IMR-90 (cell line): ENCODE measurements around the gene ZDHHC22. TPM values are rescaled to one million over a fixed set of nuclear protein-coding genes. Genes with fewer than 3 reads are reported as not detected.

ENCODE experiments used
- ATAC-seq: fragments of 200-7000 bp; cut with Tn5 transposase; 2 replicates; pipeline ENCODE4 v1.9.1; 2020; ENCODE audit warnings: low read depth, mild to moderate bottlenecking, moderate library complexity
- BruUV-seq: library from RNA; stranded (reverse); fragments of 400-500 nt; replicated peaks from 2 replicates; lab custom pipeline; 2021; lab: Mats Ljungman, UMichigan
- CTCF ChIA-PET: fragments of 300-600 bp; formaldehyde crosslinking; extraction: SDS; loops from one replicate; lab custom pipeline; 2021; ENCODE audit warnings: antibody characterized with exemption; lab: Yijun Ruan, JAX
- POLR2A ChIA-PET: fragments of 300-600 bp; sonication (Branson Sonifier 250); formaldehyde crosslinking; loops from one replicate; lab custom pipeline; 2022; ENCODE audit warnings: antibody characterized with exemption; ENCODE audit not compliant: unreplicated experiment; lab: Charles Lee
- DNase-seq: peaks from one replicate; pipeline ENCODE4 v3.0.0; 2013
- H2AFZ ChIP-seq: replicated peaks from 2 replicates; pipeline ENCODE3; 2013; ENCODE audit warnings: low read length, mild to moderate bottlenecking; ENCODE audit not compliant: poor library complexity
- H2AK5ac ChIP-seq: 2 replicates; pipeline ENCODE4 v1.6.1; 2013; ENCODE audit warnings: low read depth, low read length, inconsistent platforms
- H2AK9ac ChIP-seq: replicated peaks from 2 replicates; pipeline ENCODE3; 2013; ENCODE audit warnings: mild to moderate bottlenecking, low read depth, low read length, moderate library complexity; ENCODE audit not compliant: poor library complexity
- H2BK120ac ChIP-seq: 2 replicates; pipeline ENCODE4 v1.6.1; 2013; ENCODE audit warnings: low read depth, low read length, inconsistent platforms
- H2BK15ac ChIP-seq: 3 replicates; pipeline ENCODE4 v1.6.1; 2013; ENCODE audit warnings: low read depth, low read length, inconsistent platforms
- H2BK20ac ChIP-seq: 2 replicates; pipeline ENCODE4 v1.6.1; 2013; ENCODE audit warnings: low read depth, mild to moderate bottlenecking, inconsistent platforms, low read length, moderate library complexity
- H2BK5ac ChIP-seq: 2 replicates; pipeline ENCODE4 v1.6.1; 2013; ENCODE audit warnings: mild to moderate bottlenecking, low read depth, low read length, inconsistent platforms; ENCODE audit not compliant: poor library complexity, severe bottlenecking
- H3K14ac ChIP-seq: replicated peaks from 2 replicates; pipeline ENCODE4 v1.6.1; 2013; ENCODE audit warnings: low read depth, low read length, inconsistent platforms
- H3K18ac ChIP-seq: 2 replicates; pipeline ENCODE4 v1.6.1; 2013; ENCODE audit warnings: low read depth, low read length, control low read depth
- H3K23ac ChIP-seq: 2 replicates; pipeline ENCODE4 v1.6.1; 2013; ENCODE audit warnings: low read depth, low read length, inconsistent platforms
- H3K27ac ChIP-seq: 2 replicates; pipeline ENCODE4 v1.5.1; 2013; ENCODE audit warnings: mild to moderate bottlenecking, control low read depth, low read length; ENCODE audit not compliant: insufficient read depth
- H3K27me3 ChIP-seq: 2 replicates; pipeline ENCODE4 v1.6.1; 2013; ENCODE audit warnings: low read length; ENCODE audit not compliant: control insufficient read depth, insufficient read depth
- H3K36me3 ChIP-seq: 2 replicates; pipeline ENCODE4 v1.6.1; 2013; ENCODE audit warnings: low read length, mixed read lengths; ENCODE audit not compliant: control insufficient read depth, insufficient read depth
- H3K4ac ChIP-seq: 2 replicates; pipeline ENCODE4 v1.6.1; 2013; ENCODE audit warnings: low read depth, low read length, inconsistent platforms
- H3K4me1 ChIP-seq: 2 replicates; pipeline ENCODE4 v1.6.1; 2013; ENCODE audit warnings: low read length, mixed read lengths; ENCODE audit not compliant: control insufficient read depth, insufficient read depth
- H3K4me2 ChIP-seq: 2 replicates; pipeline ENCODE4 v1.6.1; 2013; ENCODE audit warnings: low read depth, mild to moderate bottlenecking, control low read depth, low read length, moderate library complexity
- H3K4me3 ChIP-seq: 2 replicates; pipeline ENCODE4 v1.5.1; 2013; ENCODE audit warnings: low read depth, mild to moderate bottlenecking, control low read depth, low read length, moderate library complexity; ENCODE audit not compliant: insufficient read depth
- H3K56ac ChIP-seq: 2 replicates; pipeline ENCODE4 v1.6.1; 2013; ENCODE audit warnings: low read length, inconsistent platforms; ENCODE audit not compliant: insufficient read depth; ENCODE audit errors: extremely low read depth
- H3K79me1 ChIP-seq, 2 experiments: 2 replicates each; pipeline ENCODE4 v1.6.1; 2013; ENCODE audit warnings: low read length in 2 of 2, inconsistent platforms in 1 of 2, low read depth in 1 of 2
- H3K9ac ChIP-seq: 2 replicates; pipeline ENCODE4 v1.6.1; 2013; ENCODE audit warnings: low read depth, low read length, control low read depth
- H3K9me1 ChIP-seq: 2 replicates; pipeline ENCODE4 v1.6.1; 2013; ENCODE audit warnings: low read length, inconsistent platforms; ENCODE audit not compliant: insufficient read depth
- H3K9me3 ChIP-seq: 2 replicates; pipeline ENCODE4 v1.6.1; 2013; ENCODE audit warnings: low read length; ENCODE audit not compliant: control insufficient read depth, insufficient read depth
- H4K20me1 ChIP-seq: 2 replicates; pipeline ENCODE4 v1.6.1; 2013; ENCODE audit warnings: low read length, inconsistent platforms; ENCODE audit not compliant: insufficient read depth
- H4K5ac ChIP-seq: 2 replicates; pipeline ENCODE4 v1.6.1; 2013; ENCODE audit warnings: mild to moderate bottlenecking, low read depth, low read length, control low read depth
- H4K8ac ChIP-seq, 2 experiments: 2 replicates each; pipeline ENCODE4 v1.6.1; 2013; ENCODE audit warnings: low read depth in 2 of 2, low read length in 2 of 2, control low read depth in 1 of 2, inconsistent platforms in 1 of 2
- H4K91ac ChIP-seq: 2 replicates; pipeline ENCODE4 v1.6.1; 2013; ENCODE audit warnings: low read depth, low read length, inconsistent platforms; ENCODE audit not compliant: insufficient read depth
- BHLHE40 ChIP-seq: fragments of 150-350 bp; IDR thresholded peaks from 2 replicates; pipeline ENCODE4 v1.6.1; 2016; ENCODE audit warnings: mild to moderate bottlenecking, low read depth, low read length
- CEBPB ChIP-seq: IDR thresholded peaks from 2 replicates; pipeline ENCODE4 v1.6.1; 2012; ENCODE audit warnings: low read depth, low read length, improper control_type of control experiment
- MXI1 ChIP-seq: IDR thresholded peaks from 2 replicates; pipeline ENCODE4 v1.6.1; 2012; ENCODE audit warnings: low read depth, mild to moderate bottlenecking, low read length, moderate library complexity, borderline replicate concordance
- NFE2L2 ChIP-seq: fragments of 150-350 bp; IDR thresholded peaks from 2 replicates; pipeline ENCODE4 v1.6.1; 2016; ENCODE audit warnings: low read depth, mild to moderate bottlenecking, low read length
- POLR2A ChIP-seq: IDR thresholded peaks from 2 replicates; pipeline ENCODE4 v1.6.1; 2012; ENCODE audit warnings: mild to moderate bottlenecking, low read depth, low read length
- RFX5 ChIP-seq: IDR thresholded peaks from 2 replicates; pipeline ENCODE4 v1.8.0; 2012; ENCODE audit warnings: low read depth, mild to moderate bottlenecking, low read length, moderate library complexity
- SMC3 ChIP-seq: fragments of 150-350 bp; IDR thresholded peaks from 2 replicates; pipeline ENCODE4 v1.6.1; 2016; ENCODE audit warnings: low read depth, mild to moderate bottlenecking, antibody characterized with exemption, low read length, moderate library complexity
- USF2 ChIP-seq: fragments of 150-350 bp; IDR thresholded peaks from 2 replicates; pipeline ENCODE4 v1.6.1; 2017; ENCODE audit warnings: mild to moderate bottlenecking, antibody characterized with exemption, low read length, low read depth
- WGBS, 2 experiments: methylation state at CpG; one replicate each; pipeline versions ENCODE4 v1.1.5 to v1.1.7; 2013; ENCODE audit warnings: missing lambda C conversion rate in 2 of 2; ENCODE audit not compliant: insufficient read length in 1 of 2; ENCODE audit errors: extremely low coverage in 2 of 2; 5-methylcytosine and 5-hydroxymethylcytosine counted together
- dilution Hi-C: fragments of 300-500 bp; cut with HindIII; formaldehyde crosslinking; loops from one replicate; pipeline ENCODE4 v1.14.3; 2018; ENCODE audit warnings: low sequenced_read_pairs; ENCODE audit not compliant: unreplicated experiment
- in situ Hi-C: fragments of 300-500 bp; cut with MboI; formaldehyde crosslinking; loops from 3 replicates; pipeline ENCODE4 v1.14.3; 2019; ENCODE audit warnings: low sequenced_read_pairs, inconsistent platforms, mixed read lengths
- intact Hi-C: fragments of 100-400 bp; cut with micrococcal nuclease; formaldehyde crosslinking; loops from 2 replicates; pipeline ENCODE4 v1.10.0; 2022
- polyA plus RNA-seq, 3 experiments: library from polyadenylated mRNA; depleted of rRNA; stranded (reverse); fragments of >200 nt; gene quantifications; 2 replicates each; pipeline ENCODE4 v1.2.3, GENCODE V29; 2012; ENCODE audit warnings: low replicate concordance in 1 of 3
- total RNA-seq: library from RNA; depleted of rRNA; stranded (reverse); fragments of >200 nt; gene quantifications from 2 replicates; pipeline ENCODE4 v1.2.3, GENCODE V29; 2012; rRNA removed

ZDHHC22 gene
- total and polyA plus RNA-seq, 2 of the 4 experiments (the other 2 are of a cell fraction): not detected

GRCh38 chr14:77082356-77082755 lies 59.2 kb downstream of the ZDHHC22 start:
- H3K18ac ChIP-seq: no peak overlapping the region
- no peaks in the 10 kb centered on the region for H3K9me1 ChIP-seq
- no peak overlapping the region for H2BK120ac ChIP-seq
- no peak overlapping the region for H2BK5ac ChIP-seq
- H3K4me1 ChIP-seq: no peaks in the 10 kb centered on the region
- H3K9me3 ChIP-seq: peaks cover 4% of the 10 kb centered on the region; the same call in 1 of the 2 replicates
- no peak overlapping the region for H2AFZ ChIP-seq
- H2AK5ac ChIP-seq: no peak overlapping the region
- H3K56ac ChIP-seq: no peak overlapping the region
- H2AK9ac ChIP-seq: no peak overlapping the region
- no peaks in the 10 kb centered on the region for H3K36me3 ChIP-seq
- no peak overlapping the region for H3K14ac ChIP-seq
- no peak overlapping the region for H3K4ac ChIP-seq
- peaks cover 11% of the 10 kb centered on the region for H3K27me3 ChIP-seq
- dilution Hi-C loops: loop anchor here (25.0 kb wide), 1 partner anchor 195 kb away; no protein-coding TSS in a partner anchor
- H3K79me1 ChIP-seq: no peaks in the 10 kb centered on the region
- no peak overlapping the region for H3K4me2 ChIP-seq
- no peak overlapping the region for H3K9ac ChIP-seq
- CTCF ChIA-PET: interaction anchor here (2.0 kb wide), 1 partner anchor 11 kb away, joined by 12 read pairs; no protein-coding TSS in a partner anchor
- H3K27ac ChIP-seq: no peak overlapping the region
- H3K23ac ChIP-seq: no peak overlapping the region
- ATAC-seq (no peak), DNase-seq (no peak)
- H3K4me3 ChIP-seq: no peak overlapping the region
- no peak overlapping the region for H2BK20ac ChIP-seq
- no TSS peak for BruUV-seq
- H4K20me1 ChIP-seq: no peaks in the 10 kb centered on the region
- no peak overlapping the region for H4K5ac ChIP-seq
- POLR2A ChIA-PET: no interaction called here
- H2BK15ac ChIP-seq: no peak overlapping the region
- no peak overlapping the region for H4K8ac ChIP-seq
- in situ Hi-C loops: no loop called here
- no CpG with 5 or more reads among the region's 3 CpGs for WGBS, 2 experiments
- intact Hi-C loops: no loop called here
- TF ChIP-seq RFX5: no peak
- no peak for TF ChIP-seq BHLHE40
- TF ChIP-seq NFE2L2: no peak
- no peak for TF ChIP-seq CEBPB
- no peak for TF ChIP-seq USF2
- TF ChIP-seq POLR2A: no peak
- no peak for TF ChIP-seq SMC3
- TF ChIP-seq MXI1: no peak
- no peak overlapping the region for H4K91ac ChIP-seq

Other genes starting within 250 kb of the ZDHHC22 start
- 6.3 and 8.9 TPM in 2 replicates for gene IRF2BPL, start 113.1 kb downstream of the ZDHHC22 start, total RNA-seq
- gene IRF2BPL, start 113.1 kb downstream of the ZDHHC22 start, polyA plus RNA-seq (2012; rRNA removed): 14.5 and 15.8 TPM in 2 replicates
- 12.9 and 13.1 TPM in 2 replicates for gene CIPC, start 43.5 kb downstream of the ZDHHC22 start, total RNA-seq
- gene CIPC, start 43.5 kb downstream of the ZDHHC22 start, polyA plus RNA-seq (2012; rRNA removed): 5.6 and 6.6 TPM in 2 replicates
- under 0.01 TPM in 1 of 2 replicates, not detected in the other for gene TMEM63C, start 40.0 kb upstream of the ZDHHC22 start, total RNA-seq
- gene TMEM63C, start 40.0 kb upstream of the ZDHHC22 start, polyA plus RNA-seq (2012; rRNA removed): not detected in 2 replicates
- gene NGB, start 129.4 kb upstream of the ZDHHC22 start, total RNA-seq: not detected in 2 replicates
- gene NGB, start 129.4 kb upstream of the ZDHHC22 start, polyA plus RNA-seq (2012; rRNA removed): not detected in 2 replicates
- gene POMT2, start 179.1 kb upstream of the ZDHHC22 start, total RNA-seq: 5.8 and 6.5 TPM in 2 replicates
- gene POMT2, start 179.1 kb upstream of the ZDHHC22 start, polyA plus RNA-seq (2012; rRNA removed): 13.0 and 13.1 TPM in 2 replicates
- 25.0 and 29.0 TPM in 2 replicates for gene GSTZ1, start 179.2 kb upstream of the ZDHHC22 start, total RNA-seq
- gene GSTZ1, start 179.2 kb upstream of the ZDHHC22 start, polyA plus RNA-seq (2012; rRNA removed): 19.3 and 19.4 TPM in 2 replicates
- gene TMED8, start 235.3 kb upstream of the ZDHHC22 start, total RNA-seq: 5.0 and 6.9 TPM in 2 replicates
- 1.9 and 2.2 TPM in 2 replicates for gene TMED8, start 235.3 kb upstream of the ZDHHC22 start, polyA plus RNA-seq (2012; rRNA removed)
- gene SAMD15, start 235.6 kb upstream of the ZDHHC22 start, total RNA-seq: 1.3 and 1.7 TPM in 2 replicates
- gene SAMD15, start 235.6 kb upstream of the ZDHHC22 start, polyA plus RNA-seq (2012; rRNA removed): 0.17 and 0.68 TPM in 2 replicates